Immature natural killer cell (primary cell): Measurements from ENCODE around the gene SLC5A2. TPM values are rescaled to one million over a fixed set of nuclear protein-coding genes. Genes with fewer than 3 reads are reported as not detected.
A peak's percentile ranks its signal among the peaks of the same experiment; 100 is the strongest.
"Not testable (repeated sequence)": the region's sequence is repeated elsewhere in the genome, so short reads cannot be mapped to it uniquely, and the experiment has no call there.

Source experiments
- DNase-seq, 3 donors: peaks; one replicate each; pipeline ENCODE4 v3.0.0; 2022; ENCODE audit warnings: mixed read lengths in 1 of 3
- H3K27ac Mint-ChIP-seq, 6 donors: one replicate each; pipeline ENCODE4 v1.8.0; 2020; ENCODE audit warnings: mixed read lengths in 6 of 6, mild to moderate bottlenecking in 5 of 6, inconsistent platforms in 4 of 6, moderate library complexity in 3 of 6
- H3K27me3 Mint-ChIP-seq, 3 donors: one replicate each; pipeline ENCODE4 v1.8.0; 2020 to 2021; ENCODE audit warnings: low read depth in 3 of 3, mild to moderate bottlenecking in 3 of 3, mixed read lengths in 3 of 3, moderate library complexity in 3 of 3, inconsistent platforms in 1 of 3
- H3K36me3 Mint-ChIP-seq, 3 donors: one replicate each; pipeline ENCODE4 v1.8.0; 2020; ENCODE audit warnings: mixed read lengths in 3 of 3, inconsistent platforms in 2 of 3, mild to moderate bottlenecking in 2 of 3
- H3K4me1 Mint-ChIP-seq, 2 donors: one replicate each; pipeline ENCODE4 v1.8.0; 2020; ENCODE audit warnings: inconsistent platforms in 2 of 2, mild to moderate bottlenecking in 2 of 2, mixed read lengths in 2 of 2, moderate library complexity in 1 of 2
- H3K4me3 Mint-ChIP-seq, 5 donors: one replicate each; pipeline ENCODE4 v1.8.0; 2020; ENCODE audit warnings: mild to moderate bottlenecking in 5 of 5, mixed read lengths in 5 of 5, inconsistent platforms in 3 of 5, moderate library complexity in 3 of 5
- H3K9me3 Mint-ChIP-seq, 6 donors: one replicate each; pipeline ENCODE4 v1.8.0; 2020; ENCODE audit warnings: mild to moderate bottlenecking in 6 of 6, mixed read lengths in 6 of 6, inconsistent platforms in 4 of 6, moderate library complexity in 3 of 6
- polyA plus RNA-seq, 3 donors: library from polyadenylated mRNA; unstranded; fragments of 300-500 nt; fragmentation: Illumina TruSeq; gene quantifications; one replicate each; pipeline ENCODE4 v1.2.3, GENCODE V29; 2021

The SLC5A2 gene
- polyA plus RNA-seq, 3 donors from 2014 or later: 0.72 to 1.9 TPM; not detected in 1

DNA sequence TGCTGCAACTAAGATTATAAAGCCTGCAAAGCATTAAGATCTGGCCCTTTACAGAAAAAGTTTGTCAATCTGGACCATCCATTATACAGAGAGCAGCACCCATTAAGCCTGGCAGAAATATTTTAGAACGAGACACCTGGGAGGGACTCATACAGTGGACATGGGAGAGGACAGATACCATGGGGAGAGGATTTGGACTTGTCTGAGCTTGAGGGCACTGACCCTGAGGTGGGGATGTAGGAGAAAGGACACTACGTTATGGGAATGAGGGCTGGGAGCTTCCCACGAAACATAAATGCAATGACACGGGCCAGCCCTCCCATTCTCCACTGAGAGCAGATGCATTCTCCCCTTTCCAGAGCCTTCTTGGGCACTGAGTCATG, 19.0 kb downstream of the SLC5A2 start:
- peaks cover 3 to 15% (median 5%) of the 10 kb centered on the region in 3 donors for H3K36me3 Mint-ChIP-seq
- H3K9me3 Mint-ChIP-seq: no peaks in the 10 kb centered on the region
- peaks cover 4 to 11% of the 10 kb centered on the region in 2 donors for H3K4me1 Mint-ChIP-seq
- no peak overlapping the region for H3K27ac Mint-ChIP-seq
- no peak overlapping the region for H3K4me3 Mint-ChIP-seq
- H3K27me3 Mint-ChIP-seq: no peaks in the 10 kb centered on the region
- no peak for DNase-seq

GRCh38 chr16:31502981-31503380, 20.1 kb downstream of the SLC5A2 start:
- peak overlapping the region in 1 of 6 donors; percentile 12 for H3K27ac Mint-ChIP-seq
- no peaks in the 10 kb centered on the region for H3K9me3 Mint-ChIP-seq
- no peak for DNase-seq
- H3K4me1 Mint-ChIP-seq: peaks cover 13 to 20% of the 10 kb centered on the region in 2 donors
- peaks cover 0 to 1% (median 0%) of the 10 kb centered on the region in 3 donors for H3K27me3 Mint-ChIP-seq
- H3K36me3 Mint-ChIP-seq: peaks cover 3 to 7% (median 5%) of the 10 kb centered on the region in 3 donors
- no peak overlapping the region for H3K4me3 Mint-ChIP-seq

- peaks cover 16 to 22% of the 10 kb centered on the region in 2 donors for H3K4me1 Mint-ChIP-seq
- DNase-seq: not testable (repeated sequence)
Observed at GRCh38 chr16:31503555-31503954, 20.6 kb downstream of the SLC5A2 start.

DNA sequence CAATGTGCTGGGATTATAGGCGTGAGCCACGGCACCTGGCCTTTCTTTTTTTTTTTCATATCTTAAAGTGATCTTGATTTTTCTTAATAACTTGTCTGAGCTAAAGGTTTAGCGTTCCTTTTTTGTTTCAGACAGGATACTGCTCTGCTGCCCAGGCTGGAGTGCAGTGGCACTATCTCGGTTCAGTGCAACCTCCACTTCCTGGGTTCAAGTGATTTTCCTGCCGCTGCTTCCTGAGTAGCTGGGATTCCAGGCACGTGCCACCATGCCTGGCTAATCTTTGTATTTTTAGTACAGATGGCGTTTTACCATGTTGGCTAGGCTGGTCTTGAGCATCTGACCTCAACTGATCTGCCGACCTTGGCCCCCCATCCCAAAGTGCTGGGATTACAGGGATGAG, 21.2 kb downstream of the SLC5A2 start:
- peaks cover 22 to 28% of the 10 kb centered on the region in 2 donors for H3K4me1 Mint-ChIP-seq
- peaks cover 0 to 5% (median 3%) of the 10 kb centered on the region in 3 donors for H3K36me3 Mint-ChIP-seq
- peak overlapping the region in 1 of 6 donors; percentile 28 for H3K27ac Mint-ChIP-seq
- peaks cover under 1 to 9% (median 2%) of the 10 kb centered on the region in 3 donors for H3K27me3 Mint-ChIP-seq
- no peaks in the 10 kb centered on the region for H3K9me3 Mint-ChIP-seq
- no peak for DNase-seq
- no peak overlapping the region for H3K4me3 Mint-ChIP-seq

More at GRCh38 chr16:31503555-31503954, 20.6 kb downstream of the SLC5A2 start:
- not testable (repeated sequence) for H3K4me3 Mint-ChIP-seq, H3K27me3 Mint-ChIP-seq, H3K27ac Mint-ChIP-seq, H3K36me3 Mint-ChIP-seq, H3K9me3 Mint-ChIP-seq

GRCh38 chr16:31505483-31505882, 22.6 kb downstream of the SLC5A2 start:
- Mint-ChIP-seq H3K27me3 (peaks cover 3 to 9% (median 3%) of the 10 kb centered on the region in 3 donors), H3K4me1 (peaks cover 30 to 37% of the 10 kb centered on the region in 2 donors), H3K4me3 (peak overlapping the region in 1 of 5 donors; percentile 43), H3K36me3 (peaks cover 0 to 5% (median 3%) of the 10 kb centered on the region in 3 donors), H3K27ac (peak overlapping the region in 2 of 6 donors; percentile 57 to 61), H3K9me3 (no peaks in the 10 kb centered on the region)
- no peak for DNase-seq

- no peak for DNase-seq
- H3K27me3 Mint-ChIP-seq: peaks cover 3 to 9% (median 3%) of the 10 kb centered on the region in 3 donors
- peak overlapping the region; percentile 86 to 97 (median 94) for H3K27ac Mint-ChIP-seq
- H3K4me1 Mint-ChIP-seq: peaks cover 31 to 37% of the 10 kb centered on the region in 2 donors
- peaks cover 0 to 5% (median 3%) of the 10 kb centered on the region in 3 donors for H3K36me3 Mint-ChIP-seq
- H3K9me3 Mint-ChIP-seq: no peaks in the 10 kb centered on the region
- peak overlapping the region; percentile 91 to 96 (median 93) for H3K4me3 Mint-ChIP-seq
Observed at GRCh38 chr16:31507617-31507928, 24.6 kb downstream of the SLC5A2 start.

DNA sequence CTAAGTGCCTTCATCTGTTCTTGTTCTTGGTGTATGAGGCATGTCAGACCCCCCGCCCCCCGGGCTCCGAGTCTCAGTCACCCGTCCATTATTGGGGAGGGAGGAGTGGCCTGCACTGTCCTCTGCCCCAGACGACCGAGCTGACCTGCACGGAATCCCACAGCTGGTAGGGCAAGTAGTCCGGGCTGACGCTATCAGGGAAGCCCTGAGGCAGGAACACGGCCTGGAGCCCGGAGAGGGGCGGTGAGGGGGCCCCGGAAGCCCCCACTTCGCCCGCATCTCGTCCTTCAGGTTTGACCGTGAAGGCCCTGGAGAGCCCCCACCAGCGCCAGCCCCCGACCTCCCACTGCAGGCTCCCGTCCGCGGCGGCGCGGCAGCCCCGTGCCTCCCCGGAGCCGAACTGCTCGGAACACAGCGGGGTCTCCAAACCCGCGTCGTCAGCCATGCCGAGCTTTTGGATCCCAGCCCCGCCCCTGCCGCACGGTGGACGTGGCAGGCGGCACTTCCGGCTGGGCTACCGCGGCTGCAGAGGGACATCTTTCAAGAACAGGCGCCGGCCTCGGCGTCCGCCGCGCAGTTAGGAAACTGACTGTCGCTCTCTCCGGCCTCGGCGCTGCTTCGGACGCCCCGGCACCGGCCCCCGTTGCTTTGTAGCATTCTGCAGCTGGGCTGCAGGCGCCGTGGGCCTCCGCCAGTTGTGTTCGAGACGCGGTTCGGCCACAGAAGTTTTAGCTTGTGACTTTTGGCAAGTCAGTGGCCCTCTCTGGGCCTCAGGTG, 25.2 kb downstream of the SLC5A2 start, which contains the start of gene RUSF1:
Gene RUSF1 (minus strand): TSS at position 463 of the 777 bp plus-strand sequence. CDS start 18 bp downstream, at position 445.
- Mint-ChIP-seq H3K27ac (peak within 1 kb of the TSS; percentile 88 to 97 (median 96)), H3K9me3 (no peaks in the 10 kb centered on the region), H3K4me3 (peak within 1 kb of the TSS; percentile 91 to 96 (median 93)), H3K27me3 (peaks cover 3 to 9% (median 3%) of the 10 kb centered on the region in 3 donors), H3K4me1 (peaks cover 31 to 37% of the 10 kb centered on the region in 2 donors), H3K36me3 (peaks cover 0 to 5% (median 3%) of the 10 kb centered on the region in 3 donors)
- DNase-seq: peak; percentile 82 to 84 (median 83)

DNA sequence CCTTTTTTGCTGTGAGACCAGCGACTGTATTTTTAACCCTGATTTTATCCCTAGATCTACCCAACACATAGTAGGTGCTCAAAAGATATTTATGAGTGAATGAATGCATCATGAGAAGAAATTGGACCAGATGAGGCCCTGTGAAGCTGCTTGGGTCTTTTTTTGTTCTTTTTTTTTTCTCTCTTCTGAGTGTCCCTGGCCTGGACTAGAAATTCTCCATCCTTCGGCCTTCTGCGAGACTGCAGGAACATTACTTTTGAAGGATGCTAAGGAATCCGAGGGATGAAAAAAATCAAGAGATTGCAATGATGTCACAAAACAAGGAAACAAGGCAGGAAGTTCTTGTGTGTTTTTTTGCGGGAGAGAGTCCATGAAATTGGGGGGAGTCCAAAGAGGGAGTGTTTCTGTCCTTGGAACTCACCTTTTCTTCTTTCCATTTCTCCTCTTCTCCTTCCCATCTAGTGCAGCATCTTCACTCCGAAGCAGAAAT, 25.8 kb downstream of the SLC5A2 start:
- H3K4me1 Mint-ChIP-seq: peaks cover 31 to 37% of the 10 kb centered on the region in 2 donors
- H3K4me3 Mint-ChIP-seq: peak overlapping the region; percentile 91 to 96 (median 93)
- H3K27me3 Mint-ChIP-seq: peaks cover 3 to 9% (median 3%) of the 10 kb centered on the region in 3 donors
- H3K36me3 Mint-ChIP-seq: peaks cover 0 to 5% (median 3%) of the 10 kb centered on the region in 3 donors
- H3K9me3 Mint-ChIP-seq: no peaks in the 10 kb centered on the region
- H3K27ac Mint-ChIP-seq: peak overlapping the region; percentile 88 to 97 (median 96)
- DNase-seq: no peak

DNA sequence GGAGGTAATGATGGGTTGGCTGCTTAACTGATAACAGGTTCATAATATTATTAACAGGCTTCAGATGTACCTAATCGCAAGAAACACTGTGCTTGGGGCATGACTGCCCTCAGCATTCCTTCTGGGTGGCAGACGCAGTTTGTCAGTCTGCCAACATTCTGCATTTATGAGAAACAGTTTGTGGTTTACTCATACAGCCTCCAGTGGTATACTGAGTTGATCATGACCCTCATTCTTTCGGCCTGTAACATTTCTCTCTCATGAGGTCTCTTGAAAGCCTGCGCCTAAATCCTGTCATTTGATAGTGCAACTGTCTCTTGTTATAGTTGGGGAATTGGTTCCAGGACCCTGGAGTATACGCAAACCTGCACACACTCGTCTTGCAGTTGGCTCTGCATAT, 30.2 kb downstream of the SLC5A2 start:
- Mint-ChIP-seq H3K36me3 (peaks cover 0 to 5% (median 3%) of the 10 kb centered on the region in 3 donors), H3K27me3 (peaks cover 5 to 10% (median 9%) of the 10 kb centered on the region in 3 donors), H3K9me3 (peaks cover 0 to 8% (median 0%) of the 10 kb centered on the region in 6 donors), H3K27ac (no peak overlapping the region), H3K4me3 (no peak overlapping the region), H3K4me1 (peaks cover 17 to 18% of the 10 kb centered on the region in 2 donors)
- no peak for DNase-seq

- no peak for DNase-seq
- Mint-ChIP-seq H3K27ac (no peak overlapping the region), H3K9me3 (peaks cover 0 to 8% (median 0%) of the 10 kb centered on the region in 6 donors), H3K36me3 (peaks cover 0 to 5% (median 3%) of the 10 kb centered on the region in 3 donors), H3K4me3 (no peak overlapping the region), H3K4me1 (peaks cover 11% of the 10 kb centered on the region in 2 donors), H3K27me3 (peaks cover 3 to 9% (median 5%) of the 10 kb centered on the region in 3 donors)
Observed at GRCh38 chr16:31513884-31514283, 31.0 kb downstream of the SLC5A2 start.

DNA sequence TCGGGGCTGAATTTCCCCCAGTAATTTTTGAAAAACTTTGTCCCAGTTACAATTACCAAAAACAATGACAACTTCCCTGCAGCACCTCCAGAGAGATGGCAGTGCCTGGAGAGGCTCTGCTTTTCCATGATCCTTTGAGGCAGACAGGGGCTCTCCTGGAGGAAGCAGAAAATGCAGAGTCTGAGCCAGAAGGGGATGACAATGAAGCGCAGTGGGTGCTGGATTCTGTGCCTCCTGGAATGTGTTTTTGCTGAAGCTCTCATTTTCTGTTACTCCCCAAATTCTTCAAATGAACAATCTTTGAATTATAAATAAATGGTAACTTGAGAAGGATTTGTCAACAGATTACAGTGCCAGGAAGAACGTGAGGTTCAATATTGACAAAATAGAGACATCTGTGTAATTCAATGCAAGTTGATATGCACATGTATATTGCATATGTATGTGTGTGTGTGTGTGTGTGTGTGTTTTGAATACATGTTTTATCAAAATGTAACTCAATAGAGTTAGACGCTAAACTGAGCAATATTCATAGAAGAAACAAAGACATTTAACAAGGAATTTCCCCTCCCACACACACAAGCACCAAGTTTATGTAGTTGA, 35.0 kb downstream of the SLC5A2 start:
- peaks cover 0 to 5% (median 3%) of the 10 kb centered on the region in 3 donors for H3K36me3 Mint-ChIP-seq
- H3K4me3 Mint-ChIP-seq: no peak overlapping the region
- H3K27ac Mint-ChIP-seq: no peak overlapping the region
- H3K27me3 Mint-ChIP-seq: peaks cover 2 to 8% (median 4%) of the 10 kb centered on the region in 3 donors
- no peaks in the 10 kb centered on the region for H3K4me1 Mint-ChIP-seq
- DNase-seq: no peak
- peaks cover 0 to 8% (median 0%) of the 10 kb centered on the region in 6 donors for H3K9me3 Mint-ChIP-seq

- H3K4me3 Mint-ChIP-seq: no peak overlapping the region
- peaks cover 0 to 5% (median 3%) of the 10 kb centered on the region in 3 donors for H3K36me3 Mint-ChIP-seq
- DNase-seq: no peak
- peaks cover 0 to 8% (median 0%) of the 10 kb centered on the region in 6 donors for H3K9me3 Mint-ChIP-seq
- no peak overlapping the region for H3K27ac Mint-ChIP-seq
- H3K4me1 Mint-ChIP-seq: no peaks in the 10 kb centered on the region
- H3K27me3 Mint-ChIP-seq: peaks cover 2 to 8% (median 4%) of the 10 kb centered on the region in 3 donors
Observed at GRCh38 chr16:31519759-31520431, 37.0 kb downstream of the SLC5A2 start.

DNA sequence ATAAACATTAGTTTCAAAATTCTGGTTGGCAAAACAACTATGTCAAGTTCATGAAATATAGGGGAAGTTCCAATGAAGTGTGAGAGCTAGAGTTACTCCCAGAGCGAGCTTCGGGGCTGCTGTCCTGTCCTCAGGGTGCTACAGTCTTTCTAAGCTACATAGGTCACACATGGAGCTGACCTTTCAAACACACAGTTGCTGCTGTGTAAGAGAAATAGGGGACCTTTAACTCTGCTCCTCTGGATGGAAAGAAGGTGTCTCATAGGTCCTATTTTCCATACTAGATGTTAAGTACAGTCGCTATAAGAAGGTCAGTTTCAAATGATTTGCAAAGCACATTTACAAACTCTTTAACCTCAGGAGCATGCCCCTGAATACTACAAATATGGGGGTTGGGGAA, 38.4 kb downstream of the SLC5A2 start:
- H3K36me3 Mint-ChIP-seq: peaks cover 0 to 3% (median 3%) of the 10 kb centered on the region in 3 donors
- DNase-seq: no peak
- H3K9me3 Mint-ChIP-seq: peaks cover 0 to 8% (median 0%) of the 10 kb centered on the region in 6 donors
- peaks cover 2 to 7% (median 6%) of the 10 kb centered on the region in 3 donors for H3K27me3 Mint-ChIP-seq
- no peak overlapping the region for H3K27ac Mint-ChIP-seq
- H3K4me3 Mint-ChIP-seq: no peak overlapping the region
- no peaks in the 10 kb centered on the region for H3K4me1 Mint-ChIP-seq
